ENCODE results near the gene TUBB4B.

Gene TUBB4B

GRCh38 chr9:137221506-137222111, 19.5 kb upstream of the TUBB4B start:
- TF ChIP-seq CTCF (IDR thresholded peaks at IDR 0.05; ENCODE audit: poor library complexity, severe bottlenecking) = no peak
- DNase-seq (ENCODE audit: low spot score) = no peak
- H3K27me3 ChIP-seq (ENCODE audit: insufficient read depth, poor library complexity, severe bottlenecking) = no peaks in the 10 kb centered on the region
- no peak overlapping the region for H3K27ac ChIP-seq (ENCODE audit: poor library complexity, severe bottlenecking)
- H3K4me3 ChIP-seq (ENCODE audit: severe bottlenecking) = peak overlapping the region; percentile 45
- no peak for ATAC-seq (ENCODE audit: low read depth)
- H3K36me3 ChIP-seq (ENCODE audit: low read depth) = no peaks in the 10 kb centered on the region
- peaks cover 28% of the 10 kb centered on the region for H3K4me1 ChIP-seq (ENCODE audit: insufficient read depth, poor library complexity, severe bottlenecking)
- H3K9me3 ChIP-seq (ENCODE audit: severe bottlenecking) = no peaks in the 10 kb centered on the region

GRCh38 chr9:137222190-137223077, 18.7 kb upstream of the TUBB4B start, which contains the start of gene RNF208:
Gene RNF208, minus strand, starts transcription at chr9:137222240. Its CDS starts 1,028 bp downstream, at chr9:137221212.
- ATAC-seq (ENCODE audit: low read depth) = no peak
- Histone ChIP-seq H3K36me3 (ENCODE audit: low read depth) (no peaks in the 10 kb centered on the region), H3K4me3 (ENCODE audit: severe bottlenecking) (peak within 1 kb of the TSS; percentile 45), H3K4me1 (ENCODE audit: insufficient read depth, poor library complexity, severe bottlenecking) (peaks cover 35% of the 10 kb centered on the region), H3K27ac (ENCODE audit: poor library complexity, severe bottlenecking) (peak within 1 kb of the TSS; percentile 92), H3K27me3 (ENCODE audit: insufficient read depth, poor library complexity, severe bottlenecking) (no peaks in the 10 kb centered on the region), H3K9me3 (ENCODE audit: severe bottlenecking) (no peaks in the 10 kb centered on the region)
- TF ChIP-seq CTCF (IDR thresholded peaks at IDR 0.05; ENCODE audit: poor library complexity, severe bottlenecking) = no peak
- no peak for DNase-seq (ENCODE audit: low spot score)

- Histone ChIP-seq H3K4me3 (ENCODE audit: severe bottlenecking) (peak overlapping the region; percentile 45), H3K27me3 (ENCODE audit: insufficient read depth, poor library complexity, severe bottlenecking) (no peaks in the 10 kb centered on the region), H3K36me3 (ENCODE audit: low read depth) (no peaks in the 10 kb centered on the region), H3K9me3 (ENCODE audit: severe bottlenecking) (no peaks in the 10 kb centered on the region), H3K27ac (ENCODE audit: poor library complexity, severe bottlenecking) (peak overlapping the region; percentile 92), H3K4me1 (ENCODE audit: insufficient read depth, poor library complexity, severe bottlenecking) (peaks cover 37% of the 10 kb centered on the region)
- DNase-seq (ENCODE audit: low spot score) (peak; percentile 98), ATAC-seq (ENCODE audit: low read depth) (peak; percentile 44)
- TF ChIP-seq CTCF (IDR thresholded peaks at IDR 0.05; ENCODE audit: poor library complexity, severe bottlenecking) = no peak
Observed at GRCh38 chr9:137223078-137223970, 17.8 kb upstream of the TUBB4B start.

- ATAC-seq (ENCODE audit: low read depth) = peak; percentile 1; the same call in 1 of the 3 replicates
Observed at GRCh38 chr9:137224830-137225694, 16.0 kb upstream of the TUBB4B start, which contains the start of gene CYSRT1. Gene CYSRT1, plus strand, starts transcription at chr9:137225174. Its CDS starts 448 bp downstream, at chr9:137225622.

More at GRCh38 chr9:137224830-137225694, 16.0 kb upstream of the TUBB4B start, which contains the start of gene CYSRT1:
- Histone ChIP-seq H3K27me3 (ENCODE audit: insufficient read depth, poor library complexity, severe bottlenecking) (no peaks in the 10 kb centered on the region), H3K36me3 (ENCODE audit: low read depth) (no peaks in the 10 kb centered on the region), H3K4me1 (ENCODE audit: insufficient read depth, poor library complexity, severe bottlenecking) (peaks cover 32% of the 10 kb centered on the region), H3K9me3 (ENCODE audit: severe bottlenecking) (no peaks in the 10 kb centered on the region), H3K27ac (ENCODE audit: poor library complexity, severe bottlenecking) (peak within 1 kb of the TSS; percentile 92), H3K4me3 (ENCODE audit: severe bottlenecking) (peak within 1 kb of the TSS; percentile 45)
- DNase-seq (ENCODE audit: low spot score) = no peak
- no peak for TF ChIP-seq CTCF (IDR thresholded peaks at IDR 0.05; ENCODE audit: poor library complexity, severe bottlenecking)
